IPS-NIHi7 (cell line): ENCODE results near the gene BCL2L12.

Experiments used
- DNase-seq: peaks from one replicate; pipeline ENCODE4 v3.0.0; 2012; ENCODE audit warnings: mixed read lengths; ENCODE audit errors: extremely low spot score

Gene BCL2L12

DNA sequence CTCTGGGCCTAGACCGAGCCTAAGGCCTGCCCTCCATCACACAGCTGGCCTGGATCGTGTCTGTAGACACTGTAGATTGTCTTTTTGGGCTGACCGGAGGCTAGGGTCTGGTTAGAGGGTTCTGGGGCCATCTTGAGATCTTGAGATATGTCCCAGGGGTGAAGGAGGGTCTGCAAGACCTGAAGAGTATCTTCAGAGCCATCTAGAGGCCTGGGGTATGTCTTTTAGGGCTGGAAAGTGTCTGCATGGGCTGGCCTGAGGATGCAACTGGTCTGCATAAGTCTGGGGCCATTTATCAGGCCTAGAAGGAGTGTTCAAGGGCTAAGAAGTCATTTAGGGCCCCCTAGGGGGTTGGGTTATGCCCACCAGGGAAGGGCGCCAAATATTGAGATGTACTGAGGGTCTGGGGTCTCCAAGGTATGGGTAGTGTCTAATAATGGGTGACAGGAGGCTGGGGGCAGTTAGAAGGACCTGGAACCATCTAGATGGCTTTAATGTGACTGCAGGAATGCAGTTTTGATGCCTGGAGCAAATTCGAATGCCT lies 23.2 kb upstream of the BCL2L12 start:
- DNase-seq, result no peak

DNA sequence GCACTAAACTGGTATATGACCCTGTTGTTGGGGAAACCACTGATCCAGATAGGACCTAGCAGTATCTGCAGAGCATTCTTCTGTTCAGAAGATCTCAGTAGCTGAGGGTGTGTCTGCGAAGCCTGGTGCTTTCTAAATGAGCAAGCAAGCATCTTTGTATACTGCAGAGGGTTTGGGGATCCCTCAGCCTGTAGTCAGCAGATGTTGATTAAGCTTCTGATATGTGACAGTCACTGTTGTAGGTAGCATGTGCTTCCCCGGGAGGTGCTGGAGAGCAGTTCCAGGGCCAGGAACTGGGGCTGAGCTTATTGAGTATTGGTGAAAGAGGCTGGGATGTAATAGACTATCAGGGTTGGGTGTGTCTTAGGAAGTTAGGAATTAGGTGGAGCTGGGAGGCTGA lies 22.3 kb upstream of the BCL2L12 start:
- no peak for DNase-seq

DNA sequence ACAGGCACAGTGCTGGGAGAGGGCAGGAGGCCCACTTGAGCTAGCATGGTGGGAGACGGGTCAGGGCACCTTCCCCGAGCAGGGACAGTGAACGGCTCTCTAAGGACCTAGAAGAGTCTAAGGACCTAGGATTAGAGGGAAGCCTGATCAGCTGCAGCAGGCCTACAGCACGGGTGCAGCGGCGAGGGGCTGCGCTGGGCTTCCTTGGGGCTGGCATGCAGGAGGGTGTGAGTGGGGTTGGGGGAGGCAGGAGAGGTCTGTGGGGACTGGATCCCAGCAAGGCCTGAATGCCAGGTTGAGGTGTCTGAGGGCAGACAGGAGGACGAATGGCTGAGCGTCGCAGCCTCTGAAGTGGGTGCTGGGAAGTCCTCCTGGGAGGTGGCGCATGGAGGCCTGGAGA lies 20.1 kb upstream of the BCL2L12 start:
- DNase-seq, result no peak

DNA sequence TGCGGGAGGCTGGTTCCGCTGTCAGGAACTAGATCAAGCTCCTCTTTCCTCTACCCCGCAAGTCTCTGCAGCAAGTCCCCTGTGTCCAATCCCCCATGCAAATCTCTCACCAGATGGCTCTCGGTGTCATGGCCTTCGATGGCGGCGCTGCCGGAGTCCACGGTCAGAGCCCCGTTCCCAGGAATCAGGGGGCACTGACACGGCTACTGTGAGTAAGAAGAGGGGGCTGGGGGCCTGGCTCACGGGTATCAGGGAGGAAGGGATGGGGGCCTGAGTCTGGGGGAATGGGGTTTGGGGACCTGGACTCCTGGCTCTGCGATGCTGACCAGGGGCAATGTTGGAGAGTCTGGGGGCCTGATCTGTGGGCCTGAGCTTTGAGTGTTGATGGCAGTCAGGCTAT lies 19.7 kb upstream of the BCL2L12 start:
- DNase-seq, result no peak

DNA sequence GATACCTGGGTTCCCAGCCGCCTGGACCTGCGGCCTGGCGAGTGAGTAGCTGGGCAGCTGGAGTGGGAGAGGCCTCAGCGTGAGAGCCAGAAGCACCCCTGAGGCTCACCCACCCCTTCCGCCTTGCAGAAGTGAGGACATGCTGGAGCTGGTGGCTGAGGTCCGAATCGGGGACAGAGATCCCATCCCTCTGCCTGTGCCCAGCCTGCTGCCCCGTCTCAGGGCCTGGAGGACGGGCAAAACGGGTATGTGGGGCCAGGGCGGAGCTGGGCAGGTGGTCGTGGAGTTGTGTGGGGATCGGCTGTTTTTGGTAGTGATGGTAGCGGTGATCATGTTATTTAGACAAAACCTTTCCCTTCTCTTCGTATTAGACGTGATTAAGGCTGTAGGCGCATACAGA lies 19.1 kb upstream of the BCL2L12 start:
- DNase-seq, result no peak

DNA sequence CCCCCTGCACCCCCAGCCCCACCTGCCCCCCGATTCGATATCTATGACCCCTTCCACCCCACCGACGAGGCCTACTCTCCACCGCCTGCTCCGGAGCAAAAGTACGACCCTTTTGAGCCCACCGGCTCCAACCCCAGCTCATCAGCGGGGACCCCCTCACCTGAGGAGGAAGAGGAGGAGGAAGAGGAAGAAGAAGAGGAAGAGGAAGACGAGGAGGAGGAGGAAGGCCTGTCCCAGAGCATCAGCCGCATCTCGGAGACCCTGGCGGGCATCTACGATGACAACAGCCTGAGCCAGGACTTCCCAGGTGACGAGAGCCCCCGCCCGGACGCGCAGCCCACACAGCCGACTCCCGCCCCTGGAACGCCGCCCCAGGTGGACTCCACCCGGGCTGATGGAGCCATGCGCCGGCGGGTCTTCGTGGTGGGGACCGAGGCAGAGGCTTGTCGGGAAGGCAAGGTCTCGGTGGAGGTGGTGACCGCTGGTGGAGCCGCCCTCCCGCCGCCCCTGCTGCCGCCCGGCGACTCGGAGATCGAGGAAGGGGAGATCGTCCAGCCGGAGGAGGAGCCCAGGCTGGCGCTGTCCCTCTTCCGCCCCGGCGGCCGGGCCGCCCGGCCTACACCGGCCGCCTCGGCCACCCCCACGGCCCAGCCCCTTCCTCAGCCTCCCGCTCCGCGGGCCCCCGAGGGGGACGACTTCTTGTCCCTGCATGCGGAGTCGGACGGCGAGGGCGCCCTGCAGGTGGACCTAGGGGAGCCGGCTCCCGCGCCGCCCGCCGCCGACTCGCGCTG lies 14.5 kb upstream of the BCL2L12 start:
- DNase-seq, result no peak

DNA sequence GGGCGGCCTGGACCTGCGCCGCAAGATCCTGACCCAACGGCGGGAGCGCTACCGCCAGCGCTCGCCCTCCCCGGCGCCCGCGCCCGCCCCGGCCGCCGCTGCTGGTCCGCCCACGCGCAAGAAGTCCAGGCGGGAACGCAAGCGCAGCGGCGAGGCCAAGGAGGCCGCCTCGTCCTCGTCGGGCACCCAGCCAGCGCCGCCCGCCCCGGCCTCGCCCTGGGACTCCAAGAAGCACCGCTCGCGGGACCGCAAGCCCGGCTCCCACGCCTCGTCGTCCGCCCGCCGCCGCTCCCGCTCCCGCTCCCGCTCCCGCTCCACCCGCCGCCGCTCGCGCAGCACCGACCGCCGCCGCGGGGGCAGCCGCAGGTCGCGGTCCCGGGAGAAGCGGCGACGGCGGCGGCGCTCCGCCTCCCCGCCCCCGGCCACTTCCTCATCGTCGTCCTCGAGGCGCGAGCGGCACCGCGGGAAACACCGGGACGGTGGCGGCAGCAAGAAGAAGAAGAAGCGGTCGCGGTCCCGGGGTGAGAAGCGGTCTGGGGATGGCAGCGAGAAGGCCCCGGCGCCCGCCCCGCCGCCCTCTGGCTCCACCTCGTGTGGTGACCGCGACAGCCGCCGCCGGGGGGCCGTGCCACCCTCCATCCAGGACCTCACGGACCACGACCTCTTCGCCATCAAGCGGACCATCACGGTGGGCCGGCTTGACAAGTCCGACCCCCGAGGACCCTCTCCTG lies 13.7 kb upstream of the BCL2L12 start:
- no peak for DNase-seq

DNA sequence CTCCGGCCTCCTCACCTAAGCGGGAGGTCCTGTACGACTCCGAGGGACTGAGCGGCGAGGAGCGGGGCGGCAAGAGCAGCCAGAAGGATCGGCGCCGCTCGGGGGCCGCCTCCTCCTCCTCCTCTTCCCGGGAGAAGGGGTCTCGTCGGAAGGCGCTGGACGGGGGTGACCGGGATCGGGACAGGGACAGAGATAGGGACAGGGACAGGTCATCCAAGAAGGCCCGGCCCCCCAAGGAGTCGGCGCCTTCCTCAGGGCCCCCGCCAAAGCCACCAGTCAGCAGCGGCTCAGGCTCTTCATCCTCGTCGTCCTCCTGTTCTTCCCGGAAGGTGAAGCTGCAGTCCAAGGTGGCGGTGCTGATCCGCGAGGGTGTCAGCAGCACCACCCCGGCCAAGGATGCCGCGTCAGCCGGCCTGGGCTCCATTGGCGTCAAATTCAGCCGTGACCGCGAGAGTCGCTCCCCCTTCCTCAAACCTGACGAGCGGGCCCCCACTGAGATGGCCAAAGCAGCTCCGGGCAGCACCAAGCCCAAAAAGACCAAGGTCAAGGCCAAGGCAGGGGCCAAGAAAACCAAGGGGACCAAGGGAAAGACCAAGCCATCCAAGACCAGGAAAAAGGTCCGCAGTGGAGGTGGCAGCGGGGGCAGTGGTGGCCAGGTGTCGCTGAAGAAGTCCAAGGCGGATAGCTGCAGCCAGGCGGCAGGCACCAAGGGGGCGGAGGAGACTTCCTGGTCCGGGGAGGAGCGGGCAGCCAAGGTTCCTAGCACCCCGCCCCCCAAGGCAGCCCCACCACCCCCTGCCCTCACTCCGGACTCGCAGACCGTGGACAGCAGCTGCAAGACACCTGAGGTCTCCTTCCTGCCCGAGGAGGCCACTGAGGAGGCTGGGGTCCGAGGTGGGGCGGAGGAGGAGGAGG lies 12.9 kb upstream of the BCL2L12 start:
- no peak for DNase-seq

DNA sequence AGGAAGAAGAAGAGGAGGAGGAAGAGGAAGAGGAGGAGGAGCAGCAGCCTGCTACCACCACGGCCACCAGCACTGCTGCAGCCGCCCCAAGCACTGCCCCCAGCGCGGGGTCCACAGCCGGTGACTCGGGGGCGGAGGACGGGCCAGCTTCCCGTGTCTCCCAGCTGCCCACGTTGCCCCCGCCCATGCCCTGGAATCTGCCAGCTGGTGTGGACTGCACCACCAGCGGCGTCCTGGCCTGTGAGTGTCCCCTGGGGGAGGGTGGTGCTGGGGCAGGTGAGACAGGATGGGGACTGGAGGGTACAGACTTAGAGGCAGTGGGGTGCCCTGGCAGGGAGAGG lies 12.3 kb upstream of the BCL2L12 start:
- DNase-seq, result no peak

DNA sequence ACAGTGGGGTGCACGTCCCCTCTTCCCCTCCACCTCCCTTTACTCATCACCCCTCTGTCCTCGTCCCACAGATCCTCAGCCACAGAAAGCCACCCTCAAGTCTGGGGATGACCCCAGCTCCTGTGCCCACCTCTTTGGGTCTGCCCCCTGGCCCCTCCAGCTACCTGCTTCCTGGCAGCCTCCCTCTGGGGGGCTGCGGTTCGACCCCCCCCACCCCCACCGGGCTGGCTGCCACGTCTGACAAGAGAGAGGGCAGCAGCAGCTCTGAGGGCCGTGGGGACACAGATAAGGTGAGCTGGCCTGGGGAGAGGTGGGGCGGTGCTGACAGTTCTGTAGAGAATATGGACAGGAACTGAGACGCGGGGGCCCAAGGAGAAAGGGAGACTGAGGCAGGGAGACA lies 11.2 kb upstream of the BCL2L12 start:
- DNase-seq, result no peak

DNA sequence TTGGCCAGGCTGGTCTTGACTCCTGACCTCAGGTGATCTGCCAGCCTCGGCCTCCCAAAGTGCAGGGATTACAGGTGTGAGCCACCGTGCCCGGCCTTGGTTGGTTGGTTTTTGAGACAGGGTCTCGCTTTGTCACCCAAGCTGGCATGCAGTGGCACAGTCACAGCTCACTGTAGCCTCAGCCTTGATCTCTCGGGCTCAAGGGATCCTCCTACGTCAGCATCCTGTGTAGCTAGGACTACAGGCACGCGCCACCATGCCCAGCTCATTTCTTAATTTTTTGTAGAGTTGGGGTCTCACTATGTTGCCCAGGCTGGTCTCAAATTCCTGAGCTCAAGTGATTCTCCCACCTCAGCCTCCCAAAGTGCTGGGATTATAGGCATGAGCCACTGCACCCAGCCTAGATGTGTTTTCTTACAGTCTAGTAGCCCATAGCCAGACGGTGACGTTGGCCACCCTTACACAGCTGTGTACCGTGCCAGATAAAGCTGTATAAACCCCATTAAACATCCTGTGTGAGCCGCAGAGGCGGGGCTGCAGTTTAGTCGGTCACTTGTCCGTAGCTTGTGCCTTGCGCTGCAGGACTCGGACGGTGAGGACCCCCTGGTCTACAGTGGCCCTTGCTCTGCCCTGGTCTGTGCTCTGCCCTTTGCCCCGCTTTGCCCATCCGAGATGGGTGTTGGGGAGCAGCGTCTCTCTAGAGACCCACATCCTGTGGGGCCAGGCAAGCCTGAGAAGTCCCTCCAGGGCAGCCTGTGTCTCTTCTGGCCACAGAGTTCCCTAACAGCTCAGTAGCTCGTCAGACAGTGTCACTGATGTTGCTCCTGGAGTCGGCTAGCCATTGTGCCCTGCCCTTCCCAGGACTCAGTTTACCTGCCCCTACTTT lies 9.9 kb upstream of the BCL2L12 start:
- DNase-seq, result no peak

DNA sequence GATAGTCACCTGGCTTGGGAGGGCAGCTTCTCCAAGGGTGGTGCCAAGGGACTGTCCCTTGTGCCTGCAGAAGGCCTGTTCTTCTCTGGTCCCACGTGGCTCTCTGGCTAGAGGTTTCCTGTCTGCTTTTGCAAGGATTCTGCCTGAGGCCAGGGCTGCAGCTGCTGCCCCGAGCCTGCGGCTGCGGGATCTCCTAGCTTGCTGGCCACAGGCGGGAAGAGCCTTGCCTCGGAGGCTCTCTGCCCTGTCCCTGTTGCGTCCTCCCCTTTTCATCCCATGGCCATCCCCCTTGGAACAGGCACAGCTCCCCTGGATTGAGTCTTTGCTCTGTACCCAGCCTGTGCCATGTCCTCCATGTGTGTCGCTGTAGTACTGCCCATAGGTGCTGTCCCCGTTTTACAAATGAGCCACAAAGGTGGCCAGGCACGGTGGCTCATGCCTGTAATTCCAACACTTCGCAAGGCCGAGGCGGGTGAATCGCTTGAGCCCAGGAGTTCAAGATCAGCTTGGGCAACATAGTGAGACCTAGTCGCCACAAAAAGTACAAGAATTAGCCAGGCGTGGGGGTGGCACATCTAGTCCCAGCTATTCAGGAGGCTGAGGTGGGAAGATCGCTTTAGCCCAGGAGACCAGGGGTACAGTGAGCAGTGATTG lies 9.2 kb upstream of the BCL2L12 start:
- DNase-seq, result no peak

DNA sequence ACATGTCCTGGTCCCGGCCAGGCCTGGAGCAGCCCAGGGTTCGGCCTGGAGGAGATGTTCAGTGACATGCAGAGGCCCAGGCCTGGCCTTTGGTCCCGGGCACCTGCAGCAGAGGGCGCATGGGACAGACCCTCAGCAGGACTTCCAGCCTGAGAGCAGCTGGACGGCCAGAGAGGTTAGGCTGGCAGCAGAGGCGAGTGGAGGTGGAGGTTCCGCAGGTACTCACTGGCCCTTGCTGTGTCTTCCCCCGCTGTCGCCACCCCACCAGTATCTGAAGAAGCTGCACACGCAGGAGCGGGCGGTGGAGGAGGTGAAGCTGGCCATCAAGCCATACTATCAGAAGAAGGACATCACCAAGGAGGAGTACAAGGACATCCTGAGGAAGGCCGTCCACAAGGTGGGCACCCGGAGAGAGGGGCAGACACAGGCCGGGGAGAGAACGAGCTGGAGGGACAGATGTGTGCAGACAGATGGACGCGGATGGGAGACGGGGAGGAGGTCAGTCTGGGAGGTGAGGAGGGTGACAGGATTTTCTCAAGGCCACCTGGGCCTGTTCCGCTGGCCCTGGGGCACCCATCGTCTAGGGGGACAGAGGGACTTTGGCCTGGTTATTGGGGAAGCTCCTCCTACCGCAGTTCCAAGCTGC lies 8.1 kb upstream of the BCL2L12 start:
- DNase-seq, result no peak

DNA sequence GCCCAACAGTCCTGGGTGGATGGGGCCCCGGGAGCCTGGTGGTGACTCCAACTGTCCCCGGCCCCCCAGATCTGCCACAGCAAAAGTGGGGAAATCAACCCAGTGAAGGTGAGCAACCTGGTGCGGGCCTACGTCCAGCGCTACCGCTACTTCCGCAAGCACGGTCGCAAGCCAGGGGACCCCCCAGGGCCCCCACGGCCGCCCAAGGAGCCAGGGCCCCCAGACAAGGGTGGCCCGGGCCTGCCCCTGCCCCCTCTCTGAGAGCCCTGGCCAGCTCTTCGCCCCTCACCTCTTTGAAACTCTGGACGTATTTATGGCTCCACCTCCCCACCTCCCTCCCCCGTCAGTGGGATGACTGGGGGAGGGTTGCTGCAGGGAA lies 7.6 kb upstream of the BCL2L12 start:
- no peak for DNase-seq

DNA sequence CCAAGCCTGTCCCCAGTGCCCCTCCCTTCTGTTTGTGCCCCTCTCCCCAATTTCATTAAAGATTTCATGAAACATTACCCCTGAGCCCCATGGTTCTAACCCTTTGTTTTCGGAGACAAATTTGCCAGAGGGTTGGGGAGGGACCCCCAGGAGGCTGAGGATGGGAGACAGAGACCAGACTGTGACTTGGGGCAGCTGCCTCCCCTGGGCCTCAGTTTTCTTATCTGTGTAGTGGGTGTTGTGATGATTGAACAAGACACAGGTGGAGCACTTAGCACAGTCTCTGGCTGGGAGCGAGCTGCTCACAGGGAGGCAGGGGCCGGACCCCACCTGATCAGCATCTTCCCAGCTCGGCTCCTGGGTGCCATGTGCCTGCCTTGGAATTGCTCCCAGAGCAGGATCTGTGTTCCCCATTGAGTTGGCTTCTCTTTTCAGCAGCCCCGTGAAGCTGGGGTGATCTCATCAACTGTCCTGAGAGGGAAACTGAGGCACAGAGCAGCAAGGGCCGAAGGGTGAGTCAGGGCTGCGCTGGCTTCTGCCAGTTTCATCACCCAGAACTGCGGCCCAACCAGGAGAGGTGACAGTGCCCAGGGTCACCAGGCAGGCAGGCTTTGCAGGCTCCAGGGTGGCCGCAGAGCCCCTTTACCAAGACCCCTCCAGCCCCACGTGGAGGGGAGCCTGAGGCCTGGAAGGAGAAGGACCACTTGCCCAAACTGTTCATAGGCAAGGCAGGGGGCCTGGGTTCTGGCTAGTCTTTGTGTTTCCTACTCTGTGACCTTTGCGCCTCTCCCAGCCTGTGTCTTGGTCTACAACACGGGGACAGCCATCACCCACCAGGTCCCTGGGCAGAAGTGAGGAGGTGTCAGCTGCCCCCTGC lies 6.9 kb upstream of the BCL2L12 start:
- DNase-seq, result no peak

DNA sequence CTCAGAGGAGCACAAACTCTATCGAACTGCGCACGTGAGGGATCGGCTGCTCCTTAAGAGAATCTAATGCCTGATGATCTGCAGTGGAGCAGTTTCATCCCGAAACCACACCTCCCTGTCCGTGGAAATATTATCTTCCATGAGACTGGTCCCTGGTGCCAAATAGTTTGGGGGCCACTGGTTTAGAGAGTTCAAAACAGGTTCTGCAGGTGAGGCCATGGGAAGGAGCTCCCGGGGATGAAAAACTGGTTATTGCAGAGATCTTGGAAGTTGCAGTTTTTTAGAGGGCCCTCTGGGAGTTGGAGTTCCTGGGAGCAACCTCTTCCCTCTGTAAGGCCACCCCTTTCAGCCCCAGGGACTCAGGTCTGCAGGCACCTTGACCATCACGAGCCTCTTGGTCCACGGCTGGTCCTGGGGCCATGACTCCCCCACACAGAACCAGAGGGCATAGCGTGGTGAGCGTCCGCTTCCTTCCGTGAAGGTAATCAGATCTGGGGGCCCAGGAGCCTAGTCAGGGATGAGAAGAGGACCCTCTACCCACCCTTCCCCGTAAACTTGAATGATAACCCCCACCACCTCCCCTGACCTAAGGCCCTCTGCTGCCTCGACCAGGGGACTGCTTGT lies 5.3 kb upstream of the BCL2L12 start:
- no peak for DNase-seq

DNA sequence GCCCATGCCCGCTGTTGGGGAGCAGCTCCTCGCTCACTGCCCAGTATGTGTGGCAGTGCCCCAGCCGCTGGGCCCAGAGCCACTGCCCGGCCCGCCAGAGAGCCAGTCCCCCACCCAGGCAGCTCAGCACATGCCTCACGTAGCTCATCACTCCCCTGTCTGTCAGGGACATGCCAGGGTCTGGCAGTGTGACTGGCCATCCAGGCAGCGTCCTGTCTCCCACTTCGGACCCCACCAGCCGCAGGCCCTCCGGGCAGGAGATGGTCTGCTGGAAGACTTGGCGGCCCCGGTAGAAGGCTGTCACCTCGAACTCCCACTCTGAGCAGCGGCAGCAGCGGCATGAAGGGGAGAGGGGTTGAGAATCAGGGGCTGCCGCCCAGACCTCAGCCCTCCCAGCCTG lies 3.7 kb upstream of the BCL2L12 start:
- DNase-seq, result no peak

DNA sequence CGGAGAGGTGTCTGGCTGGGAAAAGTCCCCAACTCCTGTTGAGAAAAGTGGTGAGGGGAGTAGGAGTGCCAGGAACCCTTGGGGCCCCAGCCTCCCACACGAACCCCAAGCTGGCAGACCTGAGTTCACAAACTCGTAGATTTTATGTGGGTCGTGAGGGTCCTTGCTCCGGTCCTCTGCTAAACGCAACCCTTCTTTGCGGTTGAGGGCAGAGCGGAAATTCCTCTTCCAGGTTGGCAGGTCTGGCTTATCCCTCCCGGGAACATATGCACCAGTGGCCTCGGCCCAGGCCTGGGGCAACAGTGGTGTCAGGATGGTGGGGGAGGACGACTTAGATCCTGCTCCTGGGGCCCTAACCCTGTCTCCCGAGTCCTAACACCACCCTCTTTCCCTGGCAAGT lies 2.5 kb upstream of the BCL2L12 start:
- DNase-seq, result no peak
